ENCODE measurements around the gene RBM8A.

- TF ChIP-seq BACH2 (CRISPR knock-in tag; IDR thresholded peaks at IDR 0.05; ENCODE audit: borderline replicate concordance) = no peak
- TF ChIP-seq RARB (CRISPR knock-in tag; IDR thresholded peaks at IDR 0.05) = no peak
- no peak for TF ChIP-seq PATZ1 (CRISPR knock-in tag; IDR thresholded peaks at IDR 0.05; ENCODE audit: borderline replicate concordance)
- no peak for TF ChIP-seq CSDC2 (CRISPR knock-in tag; IDR thresholded peaks at IDR 0.05)
- TF ChIP-seq ARNTL (CRISPR knock-in tag; IDR thresholded peaks at IDR 0.05; ENCODE audit: borderline replicate concordance, low read depth) = no peak
- TF ChIP-seq CSRNP3 (CRISPR knock-in tag; IDR thresholded peaks at IDR 0.05) = no peak
- TF ChIP-seq ZNF8 (CRISPR knock-in tag; IDR thresholded peaks at IDR 0.05) = no peak
- TF ChIP-seq ZNF70 (CRISPR knock-in tag; IDR thresholded peaks at IDR 0.05) = no peak
- no peak for TF ChIP-seq CREB5 (CRISPR knock-in tag; IDR thresholded peaks at IDR 0.05; ENCODE audit: low read depth)
- TF ChIP-seq PPARA (CRISPR knock-in tag; IDR thresholded peaks at IDR 0.05; ENCODE audit: borderline replicate concordance) = no peak
- TF ChIP-seq GLIS3 (CRISPR knock-in tag; IDR thresholded peaks at IDR 0.05) = no peak
These were observed 9.7 kb downstream of the RBM8A start for GRCh38 chr1:145917595-145917994.

Measured in SK-N-SH treated with all-trans-retinoic acid at 6 μM for 48 hours (cell line).